IMR-90 (cell line): ENCODE results near the gene OPCML. TPM values are rescaled to one million over a fixed set of nuclear protein-coding genes. Genes with fewer than 3 reads are reported as not detected.

Source experiments
- ATAC-seq: fragments of 200-7000 bp; cut with Tn5 transposase; 2 replicates; pipeline ENCODE4 v1.9.1; 2020; ENCODE audit warnings: low read depth, mild to moderate bottlenecking, moderate library complexity
- BruUV-seq: library from RNA; stranded (reverse); fragments of 400-500 nt; replicated peaks from 2 replicates; lab custom pipeline; 2021; lab: Mats Ljungman, UMichigan
- CTCF ChIA-PET: fragments of 300-600 bp; formaldehyde crosslinking; extraction: SDS; loops from one replicate; lab custom pipeline; 2021; ENCODE audit warnings: antibody characterized with exemption; lab: Yijun Ruan, JAX
- POLR2A ChIA-PET: fragments of 300-600 bp; sonication (Branson Sonifier 250); formaldehyde crosslinking; loops from one replicate; lab custom pipeline; 2022; ENCODE audit warnings: antibody characterized with exemption; ENCODE audit not compliant: unreplicated experiment; lab: Charles Lee
- DNase-seq: peaks from one replicate; pipeline ENCODE4 v3.0.0; 2013
- H2AFZ ChIP-seq: replicated peaks from 2 replicates; pipeline ENCODE3; 2013; ENCODE audit warnings: low read length, mild to moderate bottlenecking; ENCODE audit not compliant: poor library complexity
- H2AK5ac ChIP-seq: 2 replicates; pipeline ENCODE4 v1.6.1; 2013; ENCODE audit warnings: low read depth, low read length, inconsistent platforms
- H2AK9ac ChIP-seq: replicated peaks from 2 replicates; pipeline ENCODE3; 2013; ENCODE audit warnings: mild to moderate bottlenecking, low read depth, low read length, moderate library complexity; ENCODE audit not compliant: poor library complexity
- H2BK120ac ChIP-seq: 2 replicates; pipeline ENCODE4 v1.6.1; 2013; ENCODE audit warnings: low read depth, low read length, inconsistent platforms
- H2BK15ac ChIP-seq: 3 replicates; pipeline ENCODE4 v1.6.1; 2013; ENCODE audit warnings: low read depth, low read length, inconsistent platforms
- H2BK20ac ChIP-seq: 2 replicates; pipeline ENCODE4 v1.6.1; 2013; ENCODE audit warnings: low read depth, mild to moderate bottlenecking, inconsistent platforms, low read length, moderate library complexity
- H2BK5ac ChIP-seq: 2 replicates; pipeline ENCODE4 v1.6.1; 2013; ENCODE audit warnings: mild to moderate bottlenecking, low read depth, low read length, inconsistent platforms; ENCODE audit not compliant: poor library complexity, severe bottlenecking
- H3K14ac ChIP-seq: replicated peaks from 2 replicates; pipeline ENCODE4 v1.6.1; 2013; ENCODE audit warnings: low read depth, low read length, inconsistent platforms
- H3K18ac ChIP-seq: 2 replicates; pipeline ENCODE4 v1.6.1; 2013; ENCODE audit warnings: low read depth, low read length, control low read depth
- H3K23ac ChIP-seq: 2 replicates; pipeline ENCODE4 v1.6.1; 2013; ENCODE audit warnings: low read depth, low read length, inconsistent platforms
- H3K27ac ChIP-seq: 2 replicates; pipeline ENCODE4 v1.5.1; 2013; ENCODE audit warnings: mild to moderate bottlenecking, control low read depth, low read length; ENCODE audit not compliant: insufficient read depth
- H3K27me3 ChIP-seq: 2 replicates; pipeline ENCODE4 v1.6.1; 2013; ENCODE audit warnings: low read length; ENCODE audit not compliant: control insufficient read depth, insufficient read depth
- H3K36me3 ChIP-seq: 2 replicates; pipeline ENCODE4 v1.6.1; 2013; ENCODE audit warnings: low read length, mixed read lengths; ENCODE audit not compliant: control insufficient read depth, insufficient read depth
- H3K4ac ChIP-seq: 2 replicates; pipeline ENCODE4 v1.6.1; 2013; ENCODE audit warnings: low read depth, low read length, inconsistent platforms
- H3K4me1 ChIP-seq: 2 replicates; pipeline ENCODE4 v1.6.1; 2013; ENCODE audit warnings: low read length, mixed read lengths; ENCODE audit not compliant: control insufficient read depth, insufficient read depth
- H3K4me2 ChIP-seq: 2 replicates; pipeline ENCODE4 v1.6.1; 2013; ENCODE audit warnings: low read depth, mild to moderate bottlenecking, control low read depth, low read length, moderate library complexity
- H3K4me3 ChIP-seq: 2 replicates; pipeline ENCODE4 v1.5.1; 2013; ENCODE audit warnings: low read depth, mild to moderate bottlenecking, control low read depth, low read length, moderate library complexity; ENCODE audit not compliant: insufficient read depth
- H3K56ac ChIP-seq: 2 replicates; pipeline ENCODE4 v1.6.1; 2013; ENCODE audit warnings: low read length, inconsistent platforms; ENCODE audit not compliant: insufficient read depth; ENCODE audit errors: extremely low read depth
- H3K79me1 ChIP-seq, 2 experiments: 2 replicates each; pipeline ENCODE4 v1.6.1; 2013; ENCODE audit warnings: low read length in 2 of 2, inconsistent platforms in 1 of 2, low read depth in 1 of 2
- H3K9ac ChIP-seq: 2 replicates; pipeline ENCODE4 v1.6.1; 2013; ENCODE audit warnings: low read depth, low read length, control low read depth
- H3K9me1 ChIP-seq: 2 replicates; pipeline ENCODE4 v1.6.1; 2013; ENCODE audit warnings: low read length, inconsistent platforms; ENCODE audit not compliant: insufficient read depth
- H3K9me3 ChIP-seq: 2 replicates; pipeline ENCODE4 v1.6.1; 2013; ENCODE audit warnings: low read length; ENCODE audit not compliant: control insufficient read depth, insufficient read depth
- H4K20me1 ChIP-seq: 2 replicates; pipeline ENCODE4 v1.6.1; 2013; ENCODE audit warnings: low read length, inconsistent platforms; ENCODE audit not compliant: insufficient read depth
- H4K5ac ChIP-seq: 2 replicates; pipeline ENCODE4 v1.6.1; 2013; ENCODE audit warnings: mild to moderate bottlenecking, low read depth, low read length, control low read depth
- H4K8ac ChIP-seq, 2 experiments: 2 replicates each; pipeline ENCODE4 v1.6.1; 2013; ENCODE audit warnings: low read depth in 2 of 2, low read length in 2 of 2, control low read depth in 1 of 2, inconsistent platforms in 1 of 2
- H4K91ac ChIP-seq: 2 replicates; pipeline ENCODE4 v1.6.1; 2013; ENCODE audit warnings: low read depth, low read length, inconsistent platforms; ENCODE audit not compliant: insufficient read depth
- CEBPB ChIP-seq: IDR thresholded peaks from 2 replicates; pipeline ENCODE4 v1.6.1; 2012; ENCODE audit warnings: low read depth, low read length, improper control_type of control experiment
- ELK1 ChIP-seq: fragments of 150-350 bp; IDR thresholded peaks from 2 replicates; pipeline ENCODE4 v1.6.1; 2016; ENCODE audit warnings: low read depth, mild to moderate bottlenecking, low read length, moderate library complexity, borderline replicate concordance
- FOS ChIP-seq: fragments of 150-350 bp; IDR thresholded peaks from 2 replicates; pipeline ENCODE4 v1.6.1; 2016; ENCODE audit warnings: low read depth, low read length
- MAZ ChIP-seq: IDR thresholded peaks from 2 replicates; pipeline ENCODE4 v1.6.1; 2012; ENCODE audit warnings: low read depth, mild to moderate bottlenecking, low read length, improper control_type of control experiment, moderate library complexity, borderline replicate concordance
- NFE2L2 ChIP-seq: fragments of 150-350 bp; IDR thresholded peaks from 2 replicates; pipeline ENCODE4 v1.6.1; 2016; ENCODE audit warnings: low read depth, mild to moderate bottlenecking, low read length
- SMC3 ChIP-seq: fragments of 150-350 bp; IDR thresholded peaks from 2 replicates; pipeline ENCODE4 v1.6.1; 2016; ENCODE audit warnings: low read depth, mild to moderate bottlenecking, antibody characterized with exemption, low read length, moderate library complexity
- WGBS, 2 experiments: methylation state at CpG; one replicate each; pipeline versions ENCODE4 v1.1.5 to v1.1.7; 2013; ENCODE audit warnings: missing lambda C conversion rate in 2 of 2; ENCODE audit not compliant: insufficient read length in 1 of 2; ENCODE audit errors: extremely low coverage in 2 of 2; 5-methylcytosine and 5-hydroxymethylcytosine counted together
- dilution Hi-C: fragments of 300-500 bp; cut with HindIII; formaldehyde crosslinking; loops from one replicate; pipeline ENCODE4 v1.14.3; 2018; ENCODE audit warnings: low sequenced_read_pairs; ENCODE audit not compliant: unreplicated experiment
- in situ Hi-C: fragments of 300-500 bp; cut with MboI; formaldehyde crosslinking; loops from 3 replicates; pipeline ENCODE4 v1.14.3; 2019; ENCODE audit warnings: low sequenced_read_pairs, inconsistent platforms, mixed read lengths
- intact Hi-C: fragments of 100-400 bp; cut with micrococcal nuclease; formaldehyde crosslinking; loops from 2 replicates; pipeline ENCODE4 v1.10.0; 2022
- polyA plus RNA-seq, 3 experiments: library from polyadenylated mRNA; depleted of rRNA; stranded (reverse); fragments of >200 nt; gene quantifications; 2 replicates each; pipeline ENCODE4 v1.2.3, GENCODE V29; 2012; ENCODE audit warnings: low replicate concordance in 1 of 3
- total RNA-seq: library from RNA; depleted of rRNA; stranded (reverse); fragments of >200 nt; gene quantifications from 2 replicates; pipeline ENCODE4 v1.2.3, GENCODE V29; 2012

The OPCML gene
- total and polyA plus RNA-seq, 2 of the 4 experiments (the other 2 are of a cell fraction), result under 0.01 to 2.6 TPM

GRCh38 chr11:132839236-132839945 lies 692.9 kb downstream of the OPCML start:
- no peaks in the 10 kb centered on the region; the same call in 1 of the 2 replicates for H3K27me3 ChIP-seq
- H3K56ac ChIP-seq, result no peak overlapping the region
- H3K14ac ChIP-seq, result no peak overlapping the region
- POLR2A ChIA-PET, result no interaction called here
- H3K18ac ChIP-seq, result no peak overlapping the region
- H3K9me1 ChIP-seq, result no peaks in the 10 kb centered on the region
- no peak overlapping the region for H3K4me3 ChIP-seq
- H3K4me1 ChIP-seq, result no peaks in the 10 kb centered on the region
- no peak overlapping the region for H2BK20ac ChIP-seq
- H4K91ac ChIP-seq, result no peak overlapping the region
- H4K8ac ChIP-seq, result no peak overlapping the region
- H2AK5ac ChIP-seq, result no peak overlapping the region
- H2BK120ac ChIP-seq, result no peak overlapping the region
- in situ Hi-C loops (no loop called here), intact Hi-C loops (no loop called here), dilution Hi-C loops (no loop called here)
- no peak overlapping the region for H2BK5ac ChIP-seq
- H3K79me1 ChIP-seq, result no peaks in the 10 kb centered on the region
- no peaks in the 10 kb centered on the region for H4K20me1 ChIP-seq
- H3K27ac ChIP-seq, result no peak overlapping the region
- WGBS, 2 experiments, result 76% methylated on average over 4 of the region's 18 CpGs; no CpG with 5 or more reads in 1 of the 2 experiments
- no peak overlapping the region for H3K23ac ChIP-seq
- no peaks in the 10 kb centered on the region for H3K36me3 ChIP-seq
- H4K5ac ChIP-seq, result no peak overlapping the region
- H2BK15ac ChIP-seq, result no peak overlapping the region
- no peak overlapping the region for H3K9ac ChIP-seq
- no peak overlapping the region for H3K4ac ChIP-seq
- no peak overlapping the region for H2AK9ac ChIP-seq
- BruUV-seq, result no TSS peak
- ATAC-seq (no peak), DNase-seq (no peak)
- no peak overlapping the region for H2AFZ ChIP-seq
- no peak overlapping the region for H3K4me2 ChIP-seq
- H3K9me3 ChIP-seq, result no peaks in the 10 kb centered on the region
- TF ChIP-seq ELK1 (no peak), NFE2L2 (no peak), SMC3 (no peak), FOS (no peak), CEBPB (no peak), MAZ (no peak)
- CTCF ChIA-PET, result no interaction called here
